ENCODE results near the gene PAK3.
A peak's percentile ranks its signal among the peaks of the same experiment; 100 is the strongest.

PAK3 gene

DNA sequence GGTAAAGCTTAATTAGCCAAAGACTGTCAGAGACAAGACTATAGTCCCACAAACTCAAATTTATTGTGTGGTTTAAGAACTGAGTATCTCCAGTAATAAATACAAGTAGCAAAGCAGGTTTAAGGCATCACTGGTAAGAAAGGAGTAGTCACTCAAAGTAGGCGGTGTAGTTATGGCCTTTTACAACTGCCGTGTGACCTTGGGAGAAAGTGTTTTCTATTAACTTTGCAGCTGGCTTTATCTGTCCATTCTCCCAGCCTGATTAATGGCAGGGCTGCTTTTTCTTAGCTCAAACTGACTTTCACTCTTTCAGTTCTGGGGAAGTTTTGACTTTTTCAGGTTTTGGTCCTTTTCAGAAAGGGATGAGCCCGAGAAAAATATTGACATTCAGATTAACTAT lies 7.4 kb upstream of the PAK3 start:
- H3K4me2 ChIP-seq (ENCODE audit: low read depth, low read length, poor library complexity, severe bottlenecking) = no peak overlapping the region
- no peaks in the 10 kb centered on the region for H3K9me3 ChIP-seq (ENCODE audit: insufficient read depth, low read length)
- no peak overlapping the region for H3K4me3 ChIP-seq (ENCODE audit: insufficient read depth, low read length, poor library complexity, severe bottlenecking)
- no peaks in the 10 kb centered on the region for H4K20me1 ChIP-seq (ENCODE audit: low read depth, low read length)
- H3K9ac ChIP-seq (ENCODE audit: low read length) = no peak overlapping the region
- H3K27me3 ChIP-seq (ENCODE audit: low read length) = no peaks in the 10 kb centered on the region
- H3K36me3 ChIP-seq (ENCODE audit: low read length) = no peaks in the 10 kb centered on the region
- H3F3A ChIP-seq (ENCODE audit: insufficient read depth) = no peaks in the 10 kb centered on the region
- no peaks in the 10 kb centered on the region for H3K9me2 ChIP-seq (replicated peaks; ENCODE audit: insufficient read depth, low read length)
- no peak overlapping the region for H3K27ac ChIP-seq (ENCODE audit: low read depth, low read length)
- H2AFZ ChIP-seq (ENCODE audit: low read depth, low read length, severe bottlenecking) = no peak overlapping the region
- TF ChIP-seq, protein P1, sequence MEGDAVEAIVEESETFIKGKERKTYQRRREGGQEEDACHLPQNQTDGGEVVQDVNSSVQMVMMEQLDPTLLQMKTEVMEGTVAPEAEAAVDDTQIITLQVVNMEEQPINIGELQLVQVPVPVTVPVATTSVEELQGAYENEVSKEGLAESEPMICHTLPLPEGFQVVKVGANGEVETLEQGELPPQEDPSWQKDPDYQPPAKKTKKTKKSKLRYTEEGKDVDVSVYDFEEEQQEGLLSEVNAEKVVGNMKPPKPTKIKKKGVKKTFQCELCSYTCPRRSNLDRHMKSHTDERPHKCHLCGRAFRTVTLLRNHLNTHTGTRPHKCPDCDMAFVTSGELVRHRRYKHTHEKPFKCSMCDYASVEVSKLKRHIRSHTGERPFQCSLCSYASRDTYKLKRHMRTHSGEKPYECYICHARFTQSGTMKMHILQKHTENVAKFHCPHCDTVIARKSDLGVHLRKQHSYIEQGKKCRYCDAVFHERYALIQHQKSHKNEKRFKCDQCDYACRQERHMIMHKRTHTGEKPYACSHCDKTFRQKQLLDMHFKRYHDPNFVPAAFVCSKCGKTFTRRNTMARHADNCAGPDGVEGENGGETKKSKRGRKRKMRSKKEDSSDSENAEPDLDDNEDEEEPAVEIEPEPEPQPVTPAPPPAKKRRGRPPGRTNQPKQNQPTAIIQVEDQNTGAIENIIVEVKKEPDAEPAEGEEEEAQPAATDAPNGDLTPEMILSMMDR (IDR thresholded peaks at IDR 0.05; ENCODE audit: insufficient read depth, low read length, poor library complexity, severe bottlenecking) = no peak
- TF ChIP-seq EZH2phosphoT487 (conservative IDR thresholded peaks at IDR 0.05; ENCODE audit: low read length) = no peak
- no peaks in the 10 kb centered on the region for H3K79me2 ChIP-seq (ENCODE audit: insufficient read depth, low read length)

- Histone ChIP-seq H3K79me2 (ENCODE audit: insufficient read depth, low read length) (no peaks in the 10 kb centered on the region), H3K4me3 (ENCODE audit: insufficient read depth, low read length, poor library complexity, severe bottlenecking) (no peak overlapping the region), H3K9me3 (ENCODE audit: insufficient read depth, low read length) (no peaks in the 10 kb centered on the region), H3K27ac (ENCODE audit: low read depth, low read length) (no peak overlapping the region), H4K20me1 (ENCODE audit: low read depth, low read length) (no peaks in the 10 kb centered on the region), H2AFZ (ENCODE audit: low read depth, low read length, severe bottlenecking) (no peak overlapping the region), H3F3A (ENCODE audit: insufficient read depth) (no peaks in the 10 kb centered on the region), H3K9me2 (replicated peaks; ENCODE audit: insufficient read depth, low read length) (no peaks in the 10 kb centered on the region), H3K4me2 (ENCODE audit: low read depth, low read length, poor library complexity, severe bottlenecking) (no peak overlapping the region), H3K9ac (ENCODE audit: low read length) (no peak overlapping the region), H3K27me3 (ENCODE audit: low read length) (no peaks in the 10 kb centered on the region), H3K36me3 (ENCODE audit: low read length) (no peaks in the 10 kb centered on the region)
- TF ChIP-seq, protein P1 (IDR thresholded peaks at IDR 0.05; ENCODE audit: insufficient read depth, low read length, poor library complexity, severe bottlenecking) = no peak
- no peak for TF ChIP-seq EZH2phosphoT487 (conservative IDR thresholded peaks at IDR 0.05; ENCODE audit: low read length)
These were observed 5.5 kb upstream of the PAK3 start for GRCh38 chrX:111090458-111090857.

DNA sequence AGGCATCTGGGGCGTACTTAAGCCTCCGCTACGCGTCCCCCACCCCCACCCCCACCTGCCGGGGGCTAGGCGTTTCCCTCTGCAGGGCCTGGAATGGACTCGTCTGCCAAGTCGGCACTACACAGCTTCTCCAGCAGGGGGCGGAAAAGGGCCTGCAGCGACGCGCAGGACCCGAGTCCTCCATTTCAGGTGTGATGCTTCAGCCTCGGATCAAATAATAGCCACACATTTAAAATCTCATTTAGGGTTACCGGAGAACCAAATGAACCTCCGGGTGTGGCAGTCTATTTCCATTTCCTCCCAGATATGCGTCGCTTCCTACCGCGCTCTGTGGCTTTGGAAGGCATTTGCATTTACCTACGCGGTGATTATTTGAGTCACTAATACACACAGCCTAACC lies 2.9 kb downstream of the PAK3 start:
- Histone ChIP-seq H3K36me3 (ENCODE audit: low read length) (no peaks in the 10 kb centered on the region), H3K4me2 (ENCODE audit: low read depth, low read length, poor library complexity, severe bottlenecking) (no peak overlapping the region), H3K9ac (ENCODE audit: low read length) (no peak overlapping the region), H3K9me3 (ENCODE audit: insufficient read depth, low read length) (no peaks in the 10 kb centered on the region), H3F3A (ENCODE audit: insufficient read depth) (no peaks in the 10 kb centered on the region), H4K20me1 (ENCODE audit: low read depth, low read length) (no peaks in the 10 kb centered on the region), H3K79me2 (ENCODE audit: insufficient read depth, low read length) (no peaks in the 10 kb centered on the region), H3K9me2 (replicated peaks; ENCODE audit: insufficient read depth, low read length) (no peaks in the 10 kb centered on the region), H3K27me3 (ENCODE audit: low read length) (no peaks in the 10 kb centered on the region), H3K4me3 (ENCODE audit: insufficient read depth, low read length, poor library complexity, severe bottlenecking) (no peak overlapping the region), H3K27ac (ENCODE audit: low read depth, low read length) (no peak overlapping the region), H2AFZ (ENCODE audit: low read depth, low read length, severe bottlenecking) (no peak overlapping the region)
- no peak for TF ChIP-seq EZH2phosphoT487 (conservative IDR thresholded peaks at IDR 0.05; ENCODE audit: low read length)
- TF ChIP-seq, protein P1 (IDR thresholded peaks at IDR 0.05; ENCODE audit: insufficient read depth, low read length, poor library complexity, severe bottlenecking) = peak; percentile 29
